HepG2 (cell line): ENCODE results near the gene BIRC5. TPM values are rescaled to one million over a fixed set of nuclear protein-coding genes. Genes with fewer than 3 reads are reported as not detected.

ENCODE experiments used
- CBX2 ChIP-seq, 2 experiments: fragments of 200-600 bp in 1 of 2; sonication (generic); formaldehyde crosslinking in 1 of 2; IDR thresholded peaks; 2 replicates each; pipeline versions ENCODE4 v1.7.0 to v1.8.1; 2018 to 2022; ENCODE audit warnings: low read depth in 2 of 2, low read length in 1 of 2, mild to moderate bottlenecking in 1 of 2, missing genetic modification reagents in 1 of 2
- FOXP1 ChIP-seq, 2 experiments: fragments of 450-650 bp in 1 of 2; IDR thresholded peaks; 2 replicates each; pipeline ENCODE4 v1.6.1; 2017 to 2018; ENCODE audit warnings: antibody characterized with exemption in 1 of 2
- HHEX ChIP-seq: IDR thresholded peaks from 2 replicates; pipeline ENCODE4 v1.6.1; 2016; ENCODE audit warnings: control low read depth
- HNF1A ChIP-seq, 2 experiments: sonication (generic) in 1 of 2; formaldehyde crosslinking in 1 of 2; IDR thresholded peaks; 2 replicates each; pipeline versions ENCODE4 v1.4.0 to v1.6.1; 2016 to 2020; ENCODE audit warnings: borderline replicate concordance in 1 of 2, low read depth in 1 of 2, mild to moderate bottlenecking in 1 of 2, missing genetic modification reagents in 1 of 2
- LRRFIP1 ChIP-seq: sonication (generic); formaldehyde crosslinking; conservative IDR thresholded peaks from 2 replicates; pipeline ENCODE4 v1.4.0; 2020; ENCODE audit warnings: missing genetic modification reagents
- MYPOP ChIP-seq: sonication (generic); formaldehyde crosslinking; IDR thresholded peaks from 2 replicates; pipeline ENCODE4 v1.8.1; 2023; ENCODE audit warnings: mild to moderate bottlenecking, moderate library complexity, missing genetic modification reagents
- RBM39 ChIP-seq: fragments of 200-400 bp; formaldehyde crosslinking; IDR thresholded peaks from one replicate; pipeline ENCODE4 v1.6.1; 2018; ENCODE audit warnings: antibody characterized with exemption, mild to moderate bottlenecking, low read depth, low read length; ENCODE audit not compliant: poor library complexity, severe bottlenecking
- SNAPC4 ChIP-seq: sonication (generic); formaldehyde crosslinking; IDR thresholded peaks from 2 replicates; pipeline ENCODE4 v1.4.0; 2020; ENCODE audit warnings: mild to moderate bottlenecking, missing genetic modification reagents
- TRIM24 ChIP-seq: sonication (generic); formaldehyde crosslinking; IDR thresholded peaks from 2 replicates; pipeline ENCODE4 v1.8.0; 2022; ENCODE audit warnings: mild to moderate bottlenecking, missing genetic modification reagents
- ZMYM2 ChIP-seq: sonication (generic); formaldehyde crosslinking; IDR thresholded peaks from 2 replicates; pipeline ENCODE4 v1.8.0; 2022; ENCODE audit warnings: mild to moderate bottlenecking, missing genetic modification reagents
- ZNF737 ChIP-seq: sonication (generic); formaldehyde crosslinking; IDR thresholded peaks from 2 replicates; pipeline ENCODE4 v1.5.0; 2020; ENCODE audit warnings: missing genetic modification reagents, mild to moderate bottlenecking, borderline replicate concordance
- ZNF792 ChIP-seq: IDR thresholded peaks from 2 replicates; pipeline ENCODE4 v1.6.1; 2016
- ZSCAN9 ChIP-seq: IDR thresholded peaks from 2 replicates; pipeline ENCODE4 v1.6.1; 2016; ENCODE audit warnings: borderline replicate concordance
- polyA plus RNA-seq, 8 experiments: library from polyadenylated mRNA; depleted of rRNA in 3 of 8; stranded (reverse) in 7 of 8; unstranded in 1 of 8; fragments of >200 nt; fragmentation: Illumina TruSeq in 4 of 8; extraction: Trizol in 4 of 8; gene quantifications; 2 replicates each; pipeline versions ENCODE4 v1.2.1 to v1.2.3, GENCODE V29; 2011 to 2016; ENCODE audit warnings: low read depth in 4 of 8, missing spikeins in 1 of 8, mixed read lengths in 1 of 8; ENCODE audit not compliant: insufficient read depth in 1 of 8
- total RNA-seq, 5 experiments: library from RNA; depleted of rRNA; stranded (reverse); fragments of >200 nt; fragmentation: Illumina TruSeq; extraction: Trizol; gene quantifications; 2 replicates each; pipeline ENCODE4 v1.2.3, GENCODE V29; 2016; ENCODE audit warnings: low read depth in 1 of 5

BIRC5 gene
- total and polyA plus RNA-seq, 2 of the 13 experiments (the other 11 are each of a cell fraction or from before 2014, with no cell fraction given): 30.3 to 135 TPM

GRCh38 chr17:78250891-78251772 is 37.1 kb downstream of the BIRC5 start (continued):
- TF ChIP-seq SNAPC4 (no peak), ZMYM2 (no peak), TRIM24 (no peak), MYPOP (CRISPR knock-in tag) (no peak), RBM39 (peak; percentile 90), HNF1A (IDR thresholded peaks at IDR 0.05; ENCODE audit: low read depth) (no peak), HNF1A (CRISPR knock-in tag; IDR thresholded peaks at IDR 0.05; ENCODE audit: borderline replicate concordance) (no peak), ZSCAN9 (0 out of 2 replicates have a peak, but pooled peaks have one; percentile 70), ZNF792 (CRISPR knock-in tag) (peak; percentile 95), HHEX (no peak), FOXP1 (IDR thresholded peaks at IDR 0.05) (no peak), FOXP1 (CRISPR knock-in tag; IDR thresholded peaks at IDR 0.05) (0 out of 2 replicates have a peak, but pooled peaks have one; percentile 16), ZNF737 (no peak), CBX2 (IDR thresholded peaks at IDR 0.05; ENCODE audit: low read depth, low read length) (no peak), CBX2 (CRISPR knock-in tag; IDR thresholded peaks at IDR 0.05; ENCODE audit: low read depth) (no peak), LRRFIP1 (no peak)
